OCI-LY1 (cell line): Measurements from ENCODE around the gene SLC5A2.

Source experiments
- H2AFZ ChIP-seq: fragments of 200-600 bp; sonication (generic), shearing (Covaris generic); 2 replicates; pipeline ENCODE4 v1.6.0; 2014; ENCODE audit warnings: antibody characterized with exemption, mild to moderate bottlenecking, low read length
- H3F3A ChIP-seq: fragments of 200-600 bp; sonication (generic), shearing (Covaris generic); 2 replicates; pipeline ENCODE4 v1.6.0; 2014; ENCODE audit warnings: mild to moderate bottlenecking, antibody characterized with exemption, low read length, moderate library complexity; ENCODE audit not compliant: insufficient read depth
- H3K27ac ChIP-seq: fragments of 200-600 bp; sonication (generic); 2 replicates; pipeline ENCODE4 v1.5.1; 2014; ENCODE audit warnings: low read length, mixed run types, mild to moderate bottlenecking, low read depth; ENCODE audit not compliant: poor library complexity, severe bottlenecking
- H3K27me3 ChIP-seq: fragments of 200-600 bp; sonication (generic); 2 replicates; pipeline ENCODE4 v1.6.0; 2014; ENCODE audit warnings: antibody characterized with exemption, mild to moderate bottlenecking, low read length, moderate library complexity; ENCODE audit not compliant: insufficient read depth
- H3K36me3 ChIP-seq: fragments of 200-600 bp; sonication (generic); 2 replicates; pipeline ENCODE4 v1.6.1; 2014; ENCODE audit warnings: mild to moderate bottlenecking, antibody characterized with exemption, low read length, moderate library complexity, mixed read lengths; ENCODE audit not compliant: insufficient read depth
- H3K4me1 ChIP-seq: fragments of 200-600 bp; sonication (generic); 2 replicates; pipeline ENCODE4 v1.5.1; 2014; ENCODE audit warnings: mild to moderate bottlenecking, low read length, moderate library complexity; ENCODE audit not compliant: insufficient read depth, severe bottlenecking
- H3K4me2 ChIP-seq: fragments of 200-600 bp; sonication (generic), shearing (Covaris generic); 2 replicates; pipeline ENCODE4 v1.6.1; 2014; ENCODE audit warnings: low read length
- H3K4me3 ChIP-seq: fragments of 200-600 bp; sonication (generic); 2 replicates; pipeline ENCODE4 v1.5.1; 2014; ENCODE audit warnings: low read length, low read depth, mild to moderate bottlenecking, mixed read lengths; ENCODE audit not compliant: poor library complexity, severe bottlenecking
- H3K79me2 ChIP-seq: fragments of 200-600 bp; shearing (Covaris generic); 2 replicates; pipeline ENCODE4 v1.6.1; 2016; ENCODE audit warnings: mixed run types, low read length, mixed read lengths; ENCODE audit not compliant: insufficient read depth
- H3K9ac ChIP-seq: fragments of 200-600 bp; sonication (generic), shearing (Covaris generic); 2 replicates; pipeline ENCODE4 v1.6.1; 2014; ENCODE audit warnings: mild to moderate bottlenecking, low read length, mixed read lengths
- H3K9me2 ChIP-seq: fragments of 200-600 bp; sonication (generic), shearing (Covaris generic); 2 replicates; pipeline ENCODE4 v1.6.1; 2014; ENCODE audit warnings: low read depth, mild to moderate bottlenecking, low read length, mixed read lengths
- H3K9me3 ChIP-seq: fragments of 200-600 bp; shearing (Covaris generic); 2 replicates; pipeline ENCODE4 v1.6.1; 2014; ENCODE audit warnings: low read length, mixed read lengths
- H4K20me1 ChIP-seq: fragments of 200-600 bp; sonication (generic), shearing (Covaris generic); 2 replicates; pipeline ENCODE4 v1.6.0; 2016; ENCODE audit warnings: mild to moderate bottlenecking, low read length; ENCODE audit not compliant: insufficient read depth
- EZH2 ChIP-seq: fragments of 200-600 bp; sonication (generic), shearing (Covaris generic); IDR thresholded peaks from 2 replicates; pipeline ENCODE4 v1.8.0; 2017; ENCODE audit warnings: borderline replicate concordance, mixed run types, mild to moderate bottlenecking, antibody characterized with exemption, low read length, moderate library complexity, mixed read lengths
- TF ChIP-seq, protein P1 (sequence below): fragments of 200-600 bp; sonication (generic), shearing (Covaris generic); IDR thresholded peaks from 2 replicates; pipeline ENCODE4 v1.5.1; 2017; ENCODE audit warnings: mild to moderate bottlenecking, antibody characterized with exemption, low read length, moderate library complexity, mixed read lengths

SLC5A2 gene

GRCh38 chr16:31465788-31466370, 17.0 kb upstream of the SLC5A2 start:
- no peak overlapping the region for H3K9ac ChIP-seq
- no peaks in the 10 kb centered on the region for H3K27me3 ChIP-seq
- no peaks in the 10 kb centered on the region for H3K9me2 ChIP-seq
- H3K36me3 ChIP-seq, result no peaks in the 10 kb centered on the region
- H3K79me2 ChIP-seq, result no peaks in the 10 kb centered on the region
- TF ChIP-seq, protein P1, sequence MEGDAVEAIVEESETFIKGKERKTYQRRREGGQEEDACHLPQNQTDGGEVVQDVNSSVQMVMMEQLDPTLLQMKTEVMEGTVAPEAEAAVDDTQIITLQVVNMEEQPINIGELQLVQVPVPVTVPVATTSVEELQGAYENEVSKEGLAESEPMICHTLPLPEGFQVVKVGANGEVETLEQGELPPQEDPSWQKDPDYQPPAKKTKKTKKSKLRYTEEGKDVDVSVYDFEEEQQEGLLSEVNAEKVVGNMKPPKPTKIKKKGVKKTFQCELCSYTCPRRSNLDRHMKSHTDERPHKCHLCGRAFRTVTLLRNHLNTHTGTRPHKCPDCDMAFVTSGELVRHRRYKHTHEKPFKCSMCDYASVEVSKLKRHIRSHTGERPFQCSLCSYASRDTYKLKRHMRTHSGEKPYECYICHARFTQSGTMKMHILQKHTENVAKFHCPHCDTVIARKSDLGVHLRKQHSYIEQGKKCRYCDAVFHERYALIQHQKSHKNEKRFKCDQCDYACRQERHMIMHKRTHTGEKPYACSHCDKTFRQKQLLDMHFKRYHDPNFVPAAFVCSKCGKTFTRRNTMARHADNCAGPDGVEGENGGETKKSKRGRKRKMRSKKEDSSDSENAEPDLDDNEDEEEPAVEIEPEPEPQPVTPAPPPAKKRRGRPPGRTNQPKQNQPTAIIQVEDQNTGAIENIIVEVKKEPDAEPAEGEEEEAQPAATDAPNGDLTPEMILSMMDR, result no peak
- no peak for TF ChIP-seq EZH2
- H3K4me3 ChIP-seq, result no peak overlapping the region
- no peak overlapping the region for H2AFZ ChIP-seq
- no peaks in the 10 kb centered on the region for H4K20me1 ChIP-seq
- H3F3A ChIP-seq, result no peaks in the 10 kb centered on the region
- no peak overlapping the region for H3K4me2 ChIP-seq
- H3K27ac ChIP-seq, result no peak overlapping the region
- no peaks in the 10 kb centered on the region for H3K9me3 ChIP-seq
- no peaks in the 10 kb centered on the region for H3K4me1 ChIP-seq

DNA sequence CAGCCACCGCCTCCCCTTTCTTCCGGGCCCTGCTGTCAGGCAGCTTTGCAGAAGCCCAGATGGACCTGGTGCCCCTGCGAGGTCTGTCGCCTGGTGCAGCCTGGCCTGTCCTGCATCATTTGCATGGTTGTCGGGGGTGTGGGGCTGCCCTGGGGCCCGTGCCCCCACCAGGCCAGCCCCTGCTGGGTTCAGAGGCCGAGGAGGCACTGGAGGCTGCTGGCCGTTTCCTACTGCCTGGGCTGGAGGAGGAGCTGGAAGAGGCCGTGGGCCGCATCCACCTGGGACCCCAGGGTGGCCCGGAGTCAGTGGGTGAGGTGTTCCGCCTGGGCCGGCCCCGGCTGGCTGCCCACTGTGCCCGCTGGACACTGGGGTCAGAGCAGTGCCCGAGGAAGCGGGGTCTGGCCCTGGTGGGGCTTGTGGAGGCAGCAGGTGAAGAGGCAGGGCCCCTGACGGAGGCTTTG, 16.5 kb upstream of the SLC5A2 start:
- H2AFZ ChIP-seq, result no peak overlapping the region
- no peaks in the 10 kb centered on the region for H3K4me1 ChIP-seq
- no peaks in the 10 kb centered on the region for H3K9me2 ChIP-seq
- no peaks in the 10 kb centered on the region for H3K36me3 ChIP-seq
- H3K4me2 ChIP-seq, result no peak overlapping the region
- no peaks in the 10 kb centered on the region for H3F3A ChIP-seq
- H3K9ac ChIP-seq, result no peak overlapping the region
- TF ChIP-seq, protein P1, result no peak
- no peak for TF ChIP-seq EZH2
- no peaks in the 10 kb centered on the region for H3K79me2 ChIP-seq
- H3K27me3 ChIP-seq, result no peaks in the 10 kb centered on the region
- H3K4me3 ChIP-seq, result no peak overlapping the region
- H4K20me1 ChIP-seq, result no peaks in the 10 kb centered on the region
- no peak overlapping the region for H3K27ac ChIP-seq
- no peaks in the 10 kb centered on the region for H3K9me3 ChIP-seq

DNA sequence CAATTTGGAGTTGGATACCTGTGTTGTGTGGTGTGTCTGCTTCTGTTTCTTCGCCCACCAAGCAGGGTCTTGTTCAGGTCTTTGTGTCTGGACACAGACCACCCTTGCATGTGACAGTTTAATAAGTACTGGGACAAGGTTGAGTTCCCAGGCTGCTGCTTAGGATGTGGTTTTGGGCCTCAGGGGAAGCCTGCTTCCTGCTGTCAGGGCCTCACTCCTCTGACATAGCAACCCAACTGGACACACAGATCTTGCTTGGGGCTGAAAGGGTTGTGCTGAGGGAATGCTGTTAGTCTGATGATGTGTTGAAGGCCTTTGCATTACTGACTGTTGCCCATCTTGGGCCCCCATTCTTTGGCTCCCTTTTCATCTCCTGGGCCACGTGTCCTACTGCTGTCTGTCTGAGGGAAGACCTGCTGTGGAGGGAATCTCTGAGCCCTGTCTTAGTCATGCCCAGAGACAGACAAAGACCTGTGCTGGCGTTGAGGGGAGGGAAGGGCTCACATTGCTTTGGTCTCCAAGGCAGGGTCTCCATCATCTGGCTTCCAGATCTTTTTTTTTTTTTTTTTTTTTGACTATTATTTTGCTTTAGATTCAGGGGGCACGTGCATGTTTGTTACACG, 15.7 kb upstream of the SLC5A2 start:
- TF ChIP-seq, protein P1, result no peak
- TF ChIP-seq EZH2, result no peak
- no peaks in the 10 kb centered on the region for H4K20me1 ChIP-seq
- no peak overlapping the region for H3K4me3 ChIP-seq
- H3K27ac ChIP-seq, result no peak overlapping the region
- no peaks in the 10 kb centered on the region for H3K9me2 ChIP-seq
- H3K27me3 ChIP-seq, result no peaks in the 10 kb centered on the region
- H3K36me3 ChIP-seq, result no peaks in the 10 kb centered on the region
- H3K79me2 ChIP-seq, result no peaks in the 10 kb centered on the region
- H2AFZ ChIP-seq, result no peak overlapping the region
- H3K4me1 ChIP-seq, result no peaks in the 10 kb centered on the region
- H3K9ac ChIP-seq, result no peak overlapping the region
- no peaks in the 10 kb centered on the region for H3K9me3 ChIP-seq
- H3F3A ChIP-seq, result no peaks in the 10 kb centered on the region
- H3K4me2 ChIP-seq, result no peak overlapping the region
